MM.1S (cell line): ENCODE measurements around the gene ATAD3B.

Source experiments
- DNase-seq: peaks from one replicate; pipeline ENCODE4 v3.0.0-alpha.2; 2015
- H2AFZ ChIP-seq: fragments of 300-600 bp; sonication (generic); 2 replicates; pipeline ENCODE4 v1.6.0; 2016; ENCODE audit warnings: antibody characterized with exemption, low read length
- H3F3A ChIP-seq: fragments of 300-600 bp; sonication (generic); 2 replicates; pipeline ENCODE4 v1.6.1; 2016; ENCODE audit warnings: mild to moderate bottlenecking, antibody characterized with exemption, low read length, moderate library complexity, mixed read lengths; ENCODE audit not compliant: insufficient read depth
- H3K27ac ChIP-seq: fragments of 300-600 bp; sonication (generic); 2 replicates; pipeline ENCODE4 v1.5.1; 2016; ENCODE audit warnings: mild to moderate bottlenecking, low read length
- H3K27me3 ChIP-seq: fragments of 300-600 bp; sonication (generic); replicated peaks from 2 replicates; pipeline ENCODE4 v1.6.0; 2016; ENCODE audit warnings: low read length; ENCODE audit not compliant: insufficient read depth
- H3K36me3 ChIP-seq: fragments of 300-600 bp; sonication (generic); replicated peaks from 2 replicates; pipeline ENCODE4 v1.6.1; 2016; ENCODE audit warnings: mild to moderate bottlenecking, low read length, mixed read lengths; ENCODE audit not compliant: insufficient read depth
- H3K4me1 ChIP-seq: fragments of 300-600 bp; sonication (generic); 2 replicates; pipeline ENCODE4 v1.6.1; 2016; ENCODE audit warnings: low read length, mixed read lengths
- H3K4me2 ChIP-seq: fragments of 300-600 bp; sonication (generic); 2 replicates; pipeline ENCODE4 v1.6.0; 2016; ENCODE audit warnings: low read depth, low read length
- H3K4me3 ChIP-seq: fragments of 300-600 bp; sonication (generic); 2 replicates; pipeline ENCODE4 v1.5.1; 2016; ENCODE audit warnings: low read length, mixed read lengths
- H3K79me2 ChIP-seq: fragments of 300-600 bp; sonication (generic); 2 replicates; pipeline ENCODE4 v1.6.1; 2016; ENCODE audit warnings: mixed run types, low read length, mixed read lengths
- H3K9ac ChIP-seq: fragments of 300-600 bp; sonication (generic); 2 replicates; pipeline ENCODE4 v1.6.1; 2016; ENCODE audit warnings: low read length, mixed read lengths
- H3K9me2 ChIP-seq: fragments of 300-600 bp; sonication (generic); replicated peaks from 2 replicates; pipeline ENCODE4 v1.6.1; 2016; ENCODE audit warnings: mild to moderate bottlenecking, low read length, mixed read lengths; ENCODE audit not compliant: insufficient read depth
- H3K9me3 ChIP-seq: fragments of 300-600 bp; sonication (generic); replicated peaks from 2 replicates; pipeline ENCODE4 v1.6.1; 2016; ENCODE audit warnings: mild to moderate bottlenecking, low read length, mixed read lengths; ENCODE audit not compliant: insufficient read depth
- H4K20me1 ChIP-seq: fragments of 300-600 bp; sonication (generic); 2 replicates; pipeline ENCODE4 v1.6.1; 2016; ENCODE audit warnings: mild to moderate bottlenecking, low read length, moderate library complexity, mixed read lengths; ENCODE audit not compliant: insufficient read depth
- CTCF ChIP-seq: fragments of 300-600 bp; sonication (generic); IDR thresholded peaks from 2 replicates; pipeline ENCODE4 v1.5.1; 2016; ENCODE audit warnings: antibody characterized with exemption, low read length, mixed read lengths
- EZH2 ChIP-seq: fragments of 300-600 bp; sonication (generic); optimal IDR thresholded peaks from 2 replicates; pipeline ENCODE3; 2017; ENCODE audit warnings: low read depth, mild to moderate bottlenecking, antibody characterized with exemption, low read length, mixed read lengths
- EZH2phosphoT487 ChIP-seq: fragments of 300-600 bp; sonication (generic); IDR thresholded peaks from 2 replicates; pipeline ENCODE4 v1.6.1; 2018; ENCODE audit warnings: antibody characterized with exemption, low read length

ATAD3B gene

GRCh38 chr1:1544544-1544943 lies 73.0 kb downstream of the ATAD3B start:
- Histone ChIP-seq H2AFZ (no peak overlapping the region), H3K4me3 (no peak overlapping the region), H3K27ac (no peak overlapping the region), H3K9me2 (no peaks in the 10 kb centered on the region), H3K4me1 (no peaks in the 10 kb centered on the region), H3K27me3 (no peaks in the 10 kb centered on the region), H3K9ac (no peak overlapping the region), H3F3A (no peaks in the 10 kb centered on the region), H4K20me1 (no peaks in the 10 kb centered on the region), H3K79me2 (no peaks in the 10 kb centered on the region), H3K4me2 (no peak overlapping the region), H3K9me3 (no peaks in the 10 kb centered on the region), H3K36me3 (no peaks in the 10 kb centered on the region)
- no peak for TF ChIP-seq EZH2phosphoT487
- no peak for TF ChIP-seq CTCF
- TF ChIP-seq EZH2, result no peak
- no peak for DNase-seq
